ENCODE data around the gene TEAD4. TPM values are rescaled to one million over a fixed set of nuclear protein-coding genes. Genes with fewer than 3 reads are reported as not detected.

The TEAD4 gene
- total and polyA plus RNA-seq, 2 experiments from 2014 or later: 68.1 to 145 TPM

DNA sequence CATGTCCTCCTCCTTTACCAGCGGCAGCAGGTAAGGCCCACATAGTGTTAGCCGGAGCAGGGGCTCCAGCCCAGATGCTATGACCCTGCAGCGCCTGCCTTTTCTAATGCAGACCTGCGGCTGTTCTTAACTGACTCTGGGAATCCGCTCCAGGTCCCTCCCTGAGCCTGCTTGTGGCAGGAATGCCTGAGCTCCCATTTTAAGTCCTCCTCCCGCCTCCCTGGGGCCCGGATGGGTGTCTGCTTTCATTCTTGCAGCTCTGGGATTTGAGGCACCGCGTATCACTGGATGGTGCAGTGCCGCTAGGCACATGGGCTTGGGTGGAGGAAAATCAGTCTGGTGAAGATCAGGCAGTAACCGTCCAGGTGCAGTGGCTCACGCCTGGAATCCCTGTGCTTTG is 125.5 kb downstream of the TEAD4 start (continued):
- TF ChIP-seq, protein P1, sequence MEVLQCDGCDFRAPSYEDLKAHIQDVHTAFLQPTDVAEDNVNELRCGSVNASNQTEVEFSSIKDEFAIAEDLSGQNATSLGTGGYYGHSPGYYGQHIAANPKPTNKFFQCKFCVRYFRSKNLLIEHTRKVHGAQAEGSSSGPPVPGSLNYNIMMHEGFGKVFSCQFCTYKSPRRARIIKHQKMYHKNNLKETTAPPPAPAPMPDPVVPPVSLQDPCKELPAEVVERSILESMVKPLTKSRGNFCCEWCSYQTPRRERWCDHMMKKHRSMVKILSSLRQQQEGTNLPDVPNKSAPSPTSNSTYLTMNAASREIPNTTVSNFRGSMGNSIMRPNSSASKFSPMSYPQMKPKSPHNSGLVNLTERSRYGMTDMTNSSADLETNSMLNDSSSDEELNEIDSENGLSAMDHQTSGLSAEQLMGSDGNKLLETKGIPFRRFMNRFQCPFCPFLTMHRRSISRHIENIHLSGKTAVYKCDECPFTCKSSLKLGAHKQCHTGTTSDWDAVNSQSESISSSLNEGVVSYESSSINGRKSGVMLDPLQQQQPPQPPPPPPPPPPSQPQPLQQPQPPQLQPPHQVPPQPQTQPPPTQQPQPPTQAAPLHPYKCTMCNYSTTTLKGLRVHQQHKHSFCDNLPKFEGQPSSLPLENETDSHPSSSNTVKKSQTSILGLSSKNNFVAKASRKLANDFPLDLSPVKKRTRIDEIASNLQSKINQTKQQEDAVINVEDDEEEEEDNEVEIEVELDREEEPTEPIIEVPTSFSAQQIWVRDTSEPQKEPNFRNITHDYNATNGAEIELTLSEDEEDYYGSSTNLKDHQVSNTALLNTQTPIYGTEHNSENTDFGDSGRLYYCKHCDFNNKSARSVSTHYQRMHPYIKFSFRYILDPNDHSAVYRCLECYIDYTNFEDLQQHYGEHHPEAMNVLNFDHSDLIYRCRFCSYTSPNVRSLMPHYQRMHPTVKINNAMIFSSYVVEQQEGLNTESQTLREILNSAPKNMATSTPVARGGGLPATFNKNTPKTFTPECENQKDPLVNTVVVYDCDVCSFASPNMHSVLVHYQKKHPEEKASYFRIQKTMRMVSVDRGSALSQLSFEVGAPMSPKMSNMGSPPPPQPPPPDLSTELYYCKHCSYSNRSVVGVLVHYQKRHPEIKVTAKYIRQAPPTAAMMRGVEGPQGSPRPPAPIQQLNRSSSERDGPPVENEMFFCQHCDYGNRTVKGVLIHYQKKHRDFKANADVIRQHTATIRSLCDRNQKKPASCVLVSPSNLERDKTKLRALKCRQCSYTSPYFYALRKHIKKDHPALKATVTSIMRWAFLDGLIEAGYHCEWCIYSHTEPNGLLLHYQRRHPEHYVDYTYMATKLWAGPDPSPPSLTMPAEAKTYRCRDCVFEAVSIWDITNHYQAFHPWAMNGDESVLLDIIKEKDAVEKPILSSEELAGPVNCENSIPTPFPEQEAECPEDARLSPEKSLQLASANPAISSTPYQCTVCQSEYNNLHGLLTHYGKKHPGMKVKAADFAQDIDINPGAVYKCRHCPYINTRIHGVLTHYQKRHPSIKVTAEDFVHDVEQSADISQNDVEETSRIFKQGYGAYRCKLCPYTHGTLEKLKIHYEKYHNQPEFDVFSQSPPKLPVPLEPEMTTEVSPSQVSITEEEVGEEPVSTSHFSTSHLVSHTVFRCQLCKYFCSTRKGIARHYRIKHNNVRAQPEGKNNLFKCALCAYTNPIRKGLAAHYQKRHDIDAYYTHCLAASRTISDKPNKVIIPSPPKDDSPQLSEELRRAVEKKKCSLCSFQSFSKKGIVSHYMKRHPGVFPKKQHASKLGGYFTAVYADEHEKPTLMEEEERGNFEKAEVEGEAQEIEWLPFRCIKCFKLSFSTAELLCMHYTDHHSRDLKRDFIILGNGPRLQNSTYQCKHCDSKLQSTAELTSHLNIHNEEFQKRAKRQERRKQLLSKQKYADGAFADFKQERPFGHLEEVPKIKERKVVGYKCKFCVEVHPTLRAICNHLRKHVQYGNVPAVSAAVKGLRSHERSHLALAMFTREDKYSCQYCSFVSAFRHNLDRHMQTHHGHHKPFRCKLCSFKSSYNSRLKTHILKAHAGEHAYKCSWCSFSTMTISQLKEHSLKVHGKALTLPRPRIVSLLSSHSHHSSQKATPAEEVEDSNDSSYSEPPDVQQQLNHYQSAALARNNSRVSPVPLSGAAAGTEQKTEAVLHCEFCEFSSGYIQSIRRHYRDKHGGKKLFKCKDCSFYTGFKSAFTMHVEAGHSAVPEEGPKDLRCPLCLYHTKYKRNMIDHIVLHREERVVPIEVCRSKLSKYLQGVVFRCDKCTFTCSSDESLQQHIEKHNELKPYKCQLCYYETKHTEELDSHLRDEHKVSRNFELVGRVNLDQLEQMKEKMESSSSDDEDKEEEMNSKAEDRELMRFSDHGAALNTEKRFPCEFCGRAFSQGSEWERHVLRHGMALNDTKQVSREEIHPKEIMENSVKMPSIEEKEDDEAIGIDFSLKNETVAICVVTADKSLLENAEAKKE (CRISPR knock-in tag; IDR thresholded peaks at IDR 0.05): no peak
- TF ChIP-seq, protein P2, sequence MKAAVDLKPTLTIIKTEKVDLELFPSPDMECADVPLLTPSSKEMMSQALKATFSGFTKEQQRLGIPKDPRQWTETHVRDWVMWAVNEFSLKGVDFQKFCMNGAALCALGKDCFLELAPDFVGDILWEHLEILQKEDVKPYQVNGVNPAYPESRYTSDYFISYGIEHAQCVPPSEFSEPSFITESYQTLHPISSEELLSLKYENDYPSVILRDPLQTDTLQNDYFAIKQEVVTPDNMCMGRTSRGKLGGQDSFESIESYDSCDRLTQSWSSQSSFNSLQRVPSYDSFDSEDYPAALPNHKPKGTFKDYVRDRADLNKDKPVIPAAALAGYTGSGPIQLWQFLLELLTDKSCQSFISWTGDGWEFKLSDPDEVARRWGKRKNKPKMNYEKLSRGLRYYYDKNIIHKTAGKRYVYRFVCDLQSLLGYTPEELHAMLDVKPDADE (IDR thresholded peaks at IDR 0.05): no peak
- TF ChIP-seq STAT1 (IDR thresholded peaks at IDR 0.05; ENCODE audit: unreplicated experiment): no peak
- TF ChIP-seq JUNB (IDR thresholded peaks at IDR 0.05; ENCODE audit: unreplicated experiment): no peak
- no peak for TF ChIP-seq NANOG (IDR thresholded peaks at IDR 0.05; ENCODE audit: borderline replicate concordance)
- TF ChIP-seq ZNF114 (CRISPR knock-in tag; IDR thresholded peaks at IDR 0.05): no peak
- TF ChIP-seq, protein P3, sequence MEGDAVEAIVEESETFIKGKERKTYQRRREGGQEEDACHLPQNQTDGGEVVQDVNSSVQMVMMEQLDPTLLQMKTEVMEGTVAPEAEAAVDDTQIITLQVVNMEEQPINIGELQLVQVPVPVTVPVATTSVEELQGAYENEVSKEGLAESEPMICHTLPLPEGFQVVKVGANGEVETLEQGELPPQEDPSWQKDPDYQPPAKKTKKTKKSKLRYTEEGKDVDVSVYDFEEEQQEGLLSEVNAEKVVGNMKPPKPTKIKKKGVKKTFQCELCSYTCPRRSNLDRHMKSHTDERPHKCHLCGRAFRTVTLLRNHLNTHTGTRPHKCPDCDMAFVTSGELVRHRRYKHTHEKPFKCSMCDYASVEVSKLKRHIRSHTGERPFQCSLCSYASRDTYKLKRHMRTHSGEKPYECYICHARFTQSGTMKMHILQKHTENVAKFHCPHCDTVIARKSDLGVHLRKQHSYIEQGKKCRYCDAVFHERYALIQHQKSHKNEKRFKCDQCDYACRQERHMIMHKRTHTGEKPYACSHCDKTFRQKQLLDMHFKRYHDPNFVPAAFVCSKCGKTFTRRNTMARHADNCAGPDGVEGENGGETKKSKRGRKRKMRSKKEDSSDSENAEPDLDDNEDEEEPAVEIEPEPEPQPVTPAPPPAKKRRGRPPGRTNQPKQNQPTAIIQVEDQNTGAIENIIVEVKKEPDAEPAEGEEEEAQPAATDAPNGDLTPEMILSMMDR (conservative IDR thresholded peaks at IDR 0.05; ENCODE audit: low read depth in 2 of 2): no peak
- TF ChIP-seq EZH2phosphoT487 (IDR thresholded peaks at IDR 0.05; ENCODE audit: unreplicated experiment): no peak
- TF ChIP-seq POLR2AphosphoS5 (IDR thresholded peaks at IDR 0.05; ENCODE audit: low read depth): no peak
- no peak for TF ChIP-seq ZNF331 (CRISPR knock-in tag; IDR thresholded peaks at IDR 0.05; ENCODE audit: low read depth)
